ENCODE measurements around the gene SLC6A20.
A peak's percentile ranks its signal among the peaks of the same experiment; 100 is the strongest.

Gene SLC6A20

GRCh38 chr3:45748068-45748467 lies 48.3 kb downstream of the SLC6A20 start:
- peaks cover 9% of the 10 kb centered on the region for H3K9me3 Mint-ChIP-seq
- no peaks in the 10 kb centered on the region for H3K27me3 Mint-ChIP-seq
- H3K4me1 Mint-ChIP-seq (ENCODE audit: low read depth): no peaks in the 10 kb centered on the region
- intact Hi-C loops (cut with micrococcal nuclease): no loop called here
- no peak overlapping the region for H3K4me3 Mint-ChIP-seq
- peaks cover 54% of the 10 kb centered on the region for H3K36me3 Mint-ChIP-seq (ENCODE audit: low read depth)
- no peak overlapping the region for H3K27ac Mint-ChIP-seq

DNA sequence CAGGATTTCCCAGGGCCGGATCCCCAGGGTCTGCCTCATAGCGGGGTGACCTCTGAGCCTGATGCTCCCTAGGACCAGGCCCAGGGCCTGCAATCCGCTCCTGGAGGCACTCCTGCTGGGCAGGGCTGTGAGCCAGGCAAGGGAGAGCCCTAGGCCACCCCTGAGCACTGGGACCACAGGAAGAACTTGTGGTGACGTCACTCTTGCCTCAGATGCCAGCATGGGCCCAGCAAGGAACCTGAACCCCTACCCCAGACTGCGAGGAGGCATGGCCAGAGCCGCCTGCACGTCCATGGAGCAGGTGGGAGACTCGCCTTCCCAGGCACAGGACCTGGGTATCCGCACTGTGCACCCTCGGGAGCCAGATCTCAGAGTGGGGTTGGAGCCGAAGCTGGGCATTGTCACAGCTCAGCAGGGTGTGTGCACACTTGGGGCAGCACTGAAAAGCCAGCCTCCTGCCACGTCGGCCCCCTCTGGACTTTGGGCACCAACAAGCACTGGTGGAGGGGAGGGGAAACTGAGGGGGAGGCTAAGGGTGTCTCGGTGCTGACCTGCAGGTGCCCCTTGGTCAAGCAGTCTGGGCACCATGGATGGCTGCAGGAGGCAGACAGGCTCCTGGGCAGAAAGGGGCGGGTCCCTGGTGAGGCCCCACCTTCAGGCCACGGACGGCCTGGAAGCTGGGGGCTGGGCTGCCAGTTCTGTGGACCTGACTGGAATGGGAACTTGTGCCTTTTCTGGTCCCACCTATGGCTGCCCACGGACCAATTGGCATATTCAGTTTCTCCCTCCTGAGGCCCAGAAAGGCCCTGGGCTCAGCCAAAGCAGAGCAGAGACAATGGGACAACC lies 49.3 kb downstream of the SLC6A20 start:
- Mint-ChIP-seq H3K27me3 (no peaks in the 10 kb centered on the region), H3K4me1 (ENCODE audit: low read depth) (peaks cover 5% of the 10 kb centered on the region), H3K36me3 (ENCODE audit: low read depth) (peaks cover 62% of the 10 kb centered on the region), H3K9me3 (peaks cover 9% of the 10 kb centered on the region), H3K27ac (no peak overlapping the region), H3K4me3 (no peak overlapping the region)
- intact Hi-C loops (cut with micrococcal nuclease): no loop called here

- intact Hi-C loops (cut with micrococcal nuclease): no loop called here
- Mint-ChIP-seq H3K4me1 (ENCODE audit: low read depth) (peaks cover 13% of the 10 kb centered on the region), H3K27me3 (no peaks in the 10 kb centered on the region), H3K9me3 (peaks cover 9% of the 10 kb centered on the region), H3K27ac (no peak overlapping the region), H3K4me3 (no peak overlapping the region), H3K36me3 (ENCODE audit: low read depth) (peaks cover 68% of the 10 kb centered on the region)
These were observed 50.1 kb downstream of the SLC6A20 start for GRCh38 chr3:45746165-45746776.

GRCh38 chr3:45742461-45743089 lies 53.8 kb downstream of the SLC6A20 start:
- Mint-ChIP-seq H3K36me3 (ENCODE audit: low read depth) (peaks cover 89% of the 10 kb centered on the region), H3K27me3 (no peaks in the 10 kb centered on the region), H3K9me3 (no peaks in the 10 kb centered on the region), H3K4me3 (no peak overlapping the region), H3K27ac (no peak overlapping the region), H3K4me1 (ENCODE audit: low read depth) (peaks cover 17% of the 10 kb centered on the region)
- intact Hi-C loops (cut with micrococcal nuclease): no loop called here

- peaks cover 89% of the 10 kb centered on the region for H3K36me3 Mint-ChIP-seq (ENCODE audit: low read depth)
- H3K4me3 Mint-ChIP-seq: no peak overlapping the region
- H3K27ac Mint-ChIP-seq: no peak overlapping the region
- peaks cover 17% of the 10 kb centered on the region for H3K4me1 Mint-ChIP-seq (ENCODE audit: low read depth)
- intact Hi-C loops (cut with micrococcal nuclease): no loop called here
- no peaks in the 10 kb centered on the region for H3K9me3 Mint-ChIP-seq
- H3K27me3 Mint-ChIP-seq: no peaks in the 10 kb centered on the region
These were observed 54.4 kb downstream of the SLC6A20 start for GRCh38 chr3:45741742-45742460.

GRCh38 chr3:45741247-45741646 lies 55.1 kb downstream of the SLC6A20 start:
- H3K36me3 Mint-ChIP-seq (ENCODE audit: low read depth): peaks cover 89% of the 10 kb centered on the region
- intact Hi-C loops (cut with micrococcal nuclease): no loop called here
- H3K4me3 Mint-ChIP-seq: no peak overlapping the region
- H3K27ac Mint-ChIP-seq: no peak overlapping the region
- H3K9me3 Mint-ChIP-seq: no peaks in the 10 kb centered on the region
- H3K4me1 Mint-ChIP-seq (ENCODE audit: low read depth): peaks cover 17% of the 10 kb centered on the region
- no peaks in the 10 kb centered on the region for H3K27me3 Mint-ChIP-seq

DNA sequence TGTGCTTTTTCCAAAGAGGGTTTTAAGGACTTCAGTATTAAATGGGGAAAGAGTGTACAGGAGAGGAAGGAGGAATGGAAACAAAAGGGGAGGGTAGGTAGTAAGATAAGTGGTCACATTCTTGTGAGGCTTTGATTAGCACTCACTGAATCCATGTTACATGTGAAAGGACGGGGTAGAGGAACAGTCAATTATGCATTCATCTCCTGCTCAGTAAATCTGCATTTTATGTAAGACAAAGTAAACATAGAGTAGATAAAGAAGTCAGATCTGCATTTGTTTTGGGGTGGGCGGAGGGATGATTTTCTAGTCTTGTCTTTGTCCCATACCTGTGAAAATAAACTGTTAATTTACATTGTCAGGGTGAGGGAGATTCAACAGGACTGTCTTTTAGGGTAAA lies 56.3 kb downstream of the SLC6A20 start:
- intact Hi-C loops (cut with micrococcal nuclease): no loop called here
- Mint-ChIP-seq H3K36me3 (ENCODE audit: low read depth) (peaks cover 89% of the 10 kb centered on the region), H3K27ac (no peak overlapping the region), H3K4me3 (no peak overlapping the region), H3K27me3 (no peaks in the 10 kb centered on the region), H3K4me1 (ENCODE audit: low read depth) (peaks cover 17% of the 10 kb centered on the region), H3K9me3 (no peaks in the 10 kb centered on the region)

- H3K4me3 Mint-ChIP-seq: no peak overlapping the region
- H3K4me1 Mint-ChIP-seq (ENCODE audit: low read depth): peaks cover 14% of the 10 kb centered on the region
- H3K9me3 Mint-ChIP-seq: no peaks in the 10 kb centered on the region
- no peaks in the 10 kb centered on the region for H3K27me3 Mint-ChIP-seq
- no peak overlapping the region for H3K27ac Mint-ChIP-seq
- peaks cover 95% of the 10 kb centered on the region for H3K36me3 Mint-ChIP-seq (ENCODE audit: low read depth)
- intact Hi-C loops (cut with micrococcal nuclease): no loop called here
These were observed 59.1 kb downstream of the SLC6A20 start for GRCh38 chr3:45737234-45737633.

- Mint-ChIP-seq H3K4me3 (no peak overlapping the region), H3K4me1 (ENCODE audit: low read depth) (peaks cover 9% of the 10 kb centered on the region), H3K9me3 (no peaks in the 10 kb centered on the region), H3K27ac (no peak overlapping the region), H3K36me3 (ENCODE audit: low read depth) (peaks cover 96% of the 10 kb centered on the region), H3K27me3 (no peaks in the 10 kb centered on the region)
- intact Hi-C loops (cut with micrococcal nuclease): no loop called here
These were observed 59.6 kb downstream of the SLC6A20 start for GRCh38 chr3:45736707-45737106.

- Mint-ChIP-seq H3K9me3 (no peaks in the 10 kb centered on the region), H3K4me1 (ENCODE audit: low read depth) (peaks cover 26% of the 10 kb centered on the region)
- intact Hi-C loops (cut with micrococcal nuclease): no loop called here
These were observed 65.8 kb downstream of the SLC6A20 start for GRCh38 chr3:45730409-45731154.

GRCh38 chr3:45729614-45730013 lies 66.7 kb downstream of the SLC6A20 start:
- H3K27me3 Mint-ChIP-seq: no peaks in the 10 kb centered on the region
- no peaks in the 10 kb centered on the region for H3K9me3 Mint-ChIP-seq
- intact Hi-C loops (cut with micrococcal nuclease): no loop called here
- H3K27ac Mint-ChIP-seq: no peak overlapping the region
- peaks cover 82% of the 10 kb centered on the region for H3K36me3 Mint-ChIP-seq (ENCODE audit: low read depth)
- peaks cover 33% of the 10 kb centered on the region for H3K4me1 Mint-ChIP-seq (ENCODE audit: low read depth)
- no peak overlapping the region for H3K4me3 Mint-ChIP-seq

More at GRCh38 chr3:45730409-45731154, 65.8 kb downstream of the SLC6A20 start:
- no peak overlapping the region for H3K4me3 Mint-ChIP-seq
- H3K27me3 Mint-ChIP-seq: no peaks in the 10 kb centered on the region
- peaks cover 87% of the 10 kb centered on the region for H3K36me3 Mint-ChIP-seq (ENCODE audit: low read depth)
- H3K27ac Mint-ChIP-seq: no peak overlapping the region

GRCh38 chr3:45724911-45725310 lies 71.4 kb downstream of the SLC6A20 start:
- Mint-ChIP-seq H3K4me3 (no peak overlapping the region), H3K27ac (peak overlapping the region; percentile 53), H3K27me3 (no peaks in the 10 kb centered on the region), H3K9me3 (no peaks in the 10 kb centered on the region), H3K36me3 (ENCODE audit: low read depth) (peaks cover 75% of the 10 kb centered on the region), H3K4me1 (ENCODE audit: low read depth) (peaks cover 42% of the 10 kb centered on the region)
- intact Hi-C loops (cut with micrococcal nuclease): no loop called here

DNA sequence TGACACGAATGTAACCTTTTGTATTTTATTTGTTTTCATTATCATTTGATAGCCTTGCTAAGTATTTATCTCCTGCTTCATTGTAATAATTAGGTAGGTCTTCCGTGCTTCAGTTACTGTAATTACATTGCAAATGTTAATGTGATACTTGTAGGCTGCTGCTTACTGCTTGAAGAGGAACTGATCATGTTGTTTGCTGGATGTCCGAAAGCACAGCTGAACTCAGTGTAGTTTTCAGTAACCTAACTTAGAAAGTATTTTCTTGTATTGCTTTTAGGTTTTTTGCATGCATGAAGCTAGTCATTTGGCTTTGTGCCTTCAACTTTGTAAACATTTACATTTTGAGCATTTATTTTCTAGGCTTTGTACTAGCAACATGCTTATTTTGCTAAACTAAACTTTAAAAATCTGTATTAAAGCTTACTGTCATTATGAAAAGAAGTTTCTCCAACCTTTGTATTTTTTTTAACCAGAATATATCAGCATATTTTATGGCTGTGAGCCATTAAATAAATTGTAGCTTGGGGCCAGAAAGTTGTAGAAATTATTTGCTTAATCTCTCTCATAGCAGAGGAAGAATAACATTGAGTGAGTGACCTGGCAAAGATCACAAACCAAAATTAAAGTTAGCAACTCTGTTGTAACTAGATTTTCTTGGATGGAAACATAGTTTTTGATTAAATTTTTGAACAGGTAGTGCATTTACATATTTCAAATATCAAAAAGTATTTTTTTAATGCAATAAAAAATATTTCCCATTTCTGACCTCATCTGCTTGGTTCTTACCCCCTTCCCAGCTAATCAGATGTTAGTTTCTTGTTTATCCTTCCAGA lies 76.5 kb downstream of the SLC6A20 start:
- H3K4me3 Mint-ChIP-seq: no peak overlapping the region
- peaks cover 14% of the 10 kb centered on the region for H3K4me1 Mint-ChIP-seq (ENCODE audit: low read depth)
- intact Hi-C loops (cut with micrococcal nuclease): no loop called here
- H3K9me3 Mint-ChIP-seq: no peaks in the 10 kb centered on the region
- peak overlapping the region; percentile 5 for H3K27ac Mint-ChIP-seq
- H3K27me3 Mint-ChIP-seq: no peaks in the 10 kb centered on the region
- H3K36me3 Mint-ChIP-seq (ENCODE audit: low read depth): peaks cover 73% of the 10 kb centered on the region

All from dendritic cell treated with granulocyte-macrophage colony-stimulating factor and Interleukin-4, amounts not matched to agents 40 ng/mL and 50 ng/mL, for 4 days (primary cell).